Gastroesophageal sphincter (tissue), 3 donors: Measurements from ENCODE around the gene NCOR2.

Source experiments
- CTCF ChIP-seq, 4 experiments: fragments of 200-600 bp in 2 of 4; fragments of 450-650 bp in 2 of 4; sonication (generic) in 1 of 4; IDR thresholded peaks; one replicate each; pipeline ENCODE4 v1.5.1; 2017 to 2019; ENCODE audit warnings: antibody characterized with exemption in 4 of 4, mild to moderate bottlenecking in 2 of 4, moderate library complexity in 2 of 4
- POLR2A ChIP-seq, 2 donors: fragments of 450-650 bp; IDR thresholded peaks; one replicate each; pipeline ENCODE4 v1.6.1; 2017; ENCODE audit warnings: antibody characterized with exemption in 2 of 2, mild to moderate bottlenecking in 2 of 2, moderate library complexity in 1 of 2
- POLR2AphosphoS5 ChIP-seq: sonication (generic); formaldehyde crosslinking; IDR thresholded peaks from one replicate; pipeline ENCODE4 v1.6.1; 2017; ENCODE audit warnings: antibody characterized with exemption

GRCh38 chr12:124604264-124604680, 36.9 kb upstream of the NCOR2 start:
- TF ChIP-seq CTCF (IDR thresholded peaks at IDR 0.05) = no peak
- no peak for TF ChIP-seq POLR2AphosphoS5
- TF ChIP-seq POLR2A (IDR thresholded peaks at IDR 0.05) = no peak
